K562 (cell line): ENCODE measurements around the gene SATB2. TPM values are rescaled to one million over a fixed set of nuclear protein-coding genes. Genes with fewer than 3 reads are reported as not detected.
A peak's percentile ranks its signal among the peaks of the same experiment; 100 is the strongest.

Experiments
- ARID1B ChIP-seq: fragments of 450-650 bp; IDR thresholded peaks from 2 replicates; pipeline ENCODE4 v1.6.1; 2016; ENCODE audit warnings: antibody characterized with exemption, mild to moderate bottlenecking, inconsistent platforms
- DPF2 ChIP-seq: fragments of 450-650 bp; IDR thresholded peaks from 2 replicates; pipeline ENCODE4 v1.6.1; 2016
- NCOR1 ChIP-seq: fragments of 450-650 bp; IDR thresholded peaks from 2 replicates; pipeline ENCODE4 v1.6.1; 2016; ENCODE audit warnings: mild to moderate bottlenecking, moderate library complexity
- SMARCA4 ChIP-seq: fragments of 450-650 bp; IDR thresholded peaks from 2 replicates; pipeline ENCODE4 v1.6.1; 2016
- SMARCE1 ChIP-seq: fragments of 450-650 bp; IDR thresholded peaks from 2 replicates; pipeline ENCODE4 v1.7.1; 2016; ENCODE audit warnings: mild to moderate bottlenecking
- STAT5A ChIP-seq: IDR thresholded peaks from 2 replicates; pipeline ENCODE4 v1.6.1; 2012; ENCODE audit warnings: low read length, inconsistent platforms, borderline replicate concordance
- TAL1 ChIP-seq: fragments of 450-650 bp; IDR thresholded peaks from 2 replicates; pipeline ENCODE4 v1.6.1; 2016; ENCODE audit warnings: mild to moderate bottlenecking
- polyA plus RNA-seq, 8 experiments: library from polyadenylated mRNA; depleted of rRNA in 4 of 8; stranded (reverse) in 5 of 8; unstranded in 3 of 8; fragments of >200 nt; fragmentation: Nextera tagmentation in 2 of 8; fragmentation: Illumina TruSeq in 1 of 8; extraction: Ambion mirVana in 2 of 8; extraction: Trizol in 1 of 8; gene quantifications; 2 replicates each; pipeline versions ENCODE4 v1.2.1 to v1.2.3, GENCODE V29; 2011 to 2014; ENCODE audit warnings: inconsistent platforms in 1 of 8, missing spikeins in 1 of 8
- total RNA-seq, 7 experiments: library from RNA; depleted of rRNA in 6 of 7; stranded (reverse); fragments of >200 nt in 6 of 7; fragmentation: Illumina TruSeq in 2 of 7; extraction: Trizol in 2 of 7; gene quantifications; 2 replicates each; pipeline versions ENCODE4 v1.2.1 to v1.2.3, GENCODE V29; 2011 to 2021; ENCODE audit warnings: low replicate concordance in 1 of 7
- TF ChIP-seq, protein P1 (sequence below): fragments of 250-450 bp; sonication (Bioruptor Pico); IDR thresholded peaks from 2 replicates; pipeline ENCODE4 v1.6.1; 2021; ENCODE audit warnings: mild to moderate bottlenecking
- TF ChIP-seq, protein P2 (sequence below): sonication (generic); IDR thresholded peaks from 2 replicates; pipeline ENCODE4 v1.6.1; 2016
- TF ChIP-seq, protein P3 (sequence below), 2 experiments: IDR thresholded peaks; 2 replicates each; pipeline ENCODE4 v1.6.1; 2011; ENCODE audit warnings: borderline replicate concordance in 1 of 2, control low read depth in 1 of 2, low read depth in 1 of 2, low read length in 1 of 2, mild to moderate bottlenecking in 1 of 2, mixed read lengths in 1 of 2, moderate library complexity in 1 of 2; ENCODE audit not compliant: insufficient read depth in 1 of 2, insufficient read length in 1 of 2, poor library complexity in 1 of 2, severe bottlenecking in 1 of 2; ENCODE audit errors: extremely low read depth in 1 of 2

Gene SATB2
- total and polyA plus RNA-seq, 9 of the 15 experiments (the other 6 are each of a cell fraction or from before 2014, with no cell fraction given): 4.5 to 34.0 (median 15.1) TPM

DNA sequence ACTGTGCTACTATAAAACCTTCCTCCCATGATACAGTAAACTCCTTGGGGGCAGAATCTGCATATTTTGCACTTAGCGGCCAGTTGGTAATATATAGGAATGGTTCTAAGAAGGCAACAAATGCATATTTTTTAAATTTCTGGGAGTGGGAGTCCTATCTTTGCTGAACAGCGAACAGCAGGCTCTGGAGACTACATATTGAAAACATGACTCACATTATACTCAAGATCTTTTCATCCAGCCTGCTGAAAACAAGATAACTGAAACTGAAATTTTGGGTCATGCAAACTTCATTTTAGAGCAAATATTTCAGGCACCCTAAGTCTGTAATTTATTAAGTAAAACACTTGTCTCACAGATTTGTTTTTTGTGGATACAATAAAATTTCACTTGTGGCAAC is 122.2 kb downstream of the SATB2 start (continued):
- TF ChIP-seq, protein P1, sequence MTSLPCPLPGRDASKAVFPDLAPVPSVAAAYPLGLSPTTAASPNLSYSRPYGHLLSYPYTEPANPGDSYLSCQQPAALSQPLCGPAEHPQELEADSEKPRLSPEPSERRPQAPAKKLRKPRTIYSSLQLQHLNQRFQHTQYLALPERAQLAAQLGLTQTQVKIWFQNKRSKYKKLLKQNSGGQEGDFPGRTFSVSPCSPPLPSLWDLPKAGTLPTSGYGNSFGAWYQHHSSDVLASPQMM (CRISPR knock-in tag): no peak
- TF ChIP-seq TAL1: peak; percentile 42
- TF ChIP-seq SMARCA4: peak; percentile 53
- TF ChIP-seq, protein P2, sequence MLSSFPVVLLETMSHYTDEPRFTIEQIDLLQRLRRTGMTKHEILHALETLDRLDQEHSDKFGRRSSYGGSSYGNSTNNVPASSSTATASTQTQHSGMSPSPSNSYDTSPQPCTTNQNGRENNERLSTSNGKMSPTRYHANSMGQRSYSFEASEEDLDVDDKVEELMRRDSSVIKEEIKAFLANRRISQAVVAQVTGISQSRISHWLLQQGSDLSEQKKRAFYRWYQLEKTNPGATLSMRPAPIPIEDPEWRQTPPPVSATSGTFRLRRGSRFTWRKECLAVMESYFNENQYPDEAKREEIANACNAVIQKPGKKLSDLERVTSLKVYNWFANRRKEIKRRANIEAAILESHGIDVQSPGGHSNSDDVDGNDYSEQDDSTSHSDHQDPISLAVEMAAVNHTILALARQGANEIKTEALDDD: no peak
- TF ChIP-seq, protein P3, sequence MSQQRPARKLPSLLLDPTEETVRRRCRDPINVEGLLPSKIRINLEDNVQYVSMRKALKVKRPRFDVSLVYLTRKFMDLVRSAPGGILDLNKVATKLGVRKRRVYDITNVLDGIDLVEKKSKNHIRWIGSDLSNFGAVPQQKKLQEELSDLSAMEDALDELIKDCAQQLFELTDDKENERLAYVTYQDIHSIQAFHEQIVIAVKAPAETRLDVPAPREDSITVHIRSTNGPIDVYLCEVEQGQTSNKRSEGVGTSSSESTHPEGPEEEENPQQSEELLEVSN (IDR thresholded peaks at IDR 0.05; ENCODE audit: borderline replicate concordance in 1 of 2, extremely low read depth in 1 of 2, insufficient read depth in 1 of 2, insufficient read length in 1 of 2, low read depth in 1 of 2, low read length in 1 of 2, poor library complexity in 1 of 2, severe bottlenecking in 1 of 2): no peak
- peak; percentile 68; the same call in 1 of the 2 replicates for TF ChIP-seq DPF2
- TF ChIP-seq SMARCE1: peak; percentile 18; the same call in 1 of the 2 replicates
- peak; percentile 23; the same call in 1 of the 2 replicates for TF ChIP-seq NCOR1
- TF ChIP-seq ARID1B: peak; percentile 69; the same call in 1 of the 2 replicates
- peak; percentile 38; the same call in 1 of the 2 replicates for TF ChIP-seq STAT5A
